ACHN (cell line): ENCODE results near the gene PEAK3.

Experiments used
- DNase-seq: peaks from one replicate; pipeline ENCODE4 v3.0.0-alpha.2; 2015
- in situ Hi-C: cut with HindIII; loops from 2 replicates; pipeline ENCODE4 v1.10.0; 2017; ENCODE audit warnings: low sequenced_read_pairs, low pct_ligation_motif_present, low pct_unique_long_range_greater_than_20kb

The PEAK3 gene

GRCh38 chr19:2317756-2318155 lies 35.8 kb upstream of the PEAK3 start:
- DNase-seq: no peak
- in situ Hi-C loops: no loop called here

- in situ Hi-C loops: no loop called here
- DNase-seq: no peak
These were observed 35.3 kb upstream of the PEAK3 start for GRCh38 chr19:2317300-2317699.

GRCh38 chr19:2315818-2316353 lies 33.9 kb upstream of the PEAK3 start:
- peak; percentile 59 for DNase-seq
- in situ Hi-C loops: no loop called here

- DNase-seq: no peak
- in situ Hi-C loops: no loop called here
These were observed 33.3 kb upstream of the PEAK3 start for GRCh38 chr19:2315121-2315817.

GRCh38 chr19:2312820-2313501 lies 31.0 kb upstream of the PEAK3 start:
- in situ Hi-C loops: no loop called here

GRCh38 chr19:2311093-2311492 lies 29.1 kb upstream of the PEAK3 start:
- in situ Hi-C loops: no loop called here
- DNase-seq: no peak

More at GRCh38 chr19:2312820-2313501, 31.0 kb upstream of the PEAK3 start:
- no peak for DNase-seq

- DNase-seq: no peak
These were observed 27.9 kb upstream of the PEAK3 start for GRCh38 chr19:2309734-2310362.

GRCh38 chr19:2308114-2308556 lies 26.2 kb upstream of the PEAK3 start, which contains the start of gene LINGO3:
Gene LINGO3 (minus strand): TSS chr19:2308154. CDS start chr19:2291776, 16,378 bp downstream.
- DNase-seq: no peak
- in situ Hi-C loops: no loop called here

More at GRCh38 chr19:2309734-2310362, 27.9 kb upstream of the PEAK3 start:
- in situ Hi-C loops: no loop called here

- DNase-seq: no peak
- in situ Hi-C loops: no loop called here
These were observed 25.6 kb upstream of the PEAK3 start for GRCh38 chr19:2307518-2308012.

GRCh38 chr19:2306971-2307370 lies 25.0 kb upstream of the PEAK3 start:
- in situ Hi-C loops: no loop called here
- no peak for DNase-seq

GRCh38 chr19:2306281-2306806 lies 24.4 kb upstream of the PEAK3 start:
- in situ Hi-C loops: no loop called here
- DNase-seq: no peak

GRCh38 chr19:2305452-2306280 lies 23.7 kb upstream of the PEAK3 start:
- DNase-seq: no peak
- in situ Hi-C loops: no loop called here

- DNase-seq: no peak
- in situ Hi-C loops: no loop called here
These were observed 21.3 kb upstream of the PEAK3 start for GRCh38 chr19:2303211-2303798.

- in situ Hi-C loops: no loop called here
- no peak for DNase-seq
These were observed 20.6 kb upstream of the PEAK3 start for GRCh38 chr19:2302319-2303210.

- in situ Hi-C loops: no loop called here
- no peak for DNase-seq
These were observed 18.6 kb upstream of the PEAK3 start for GRCh38 chr19:2300533-2300932.

- in situ Hi-C loops: no loop called here
- DNase-seq: no peak
These were observed 14.2 kb upstream of the PEAK3 start for GRCh38 chr19:2296141-2296540.
